Ishikawa (cell line): ENCODE results near the gene RAD51B.
A peak's percentile ranks its signal among the peaks of the same experiment; 100 is the strongest.

ENCODE experiments used
- CEBPB ChIP-seq: IDR thresholded peaks from 2 replicates; pipeline ENCODE4 v1.6.1; 2012
- CREB1 ChIP-seq: IDR thresholded peaks from 2 replicates; pipeline ENCODE4 v1.6.1; 2012; ENCODE audit warnings: low read depth
- EGR1 ChIP-seq: IDR thresholded peaks from 2 replicates; pipeline ENCODE4 v1.6.1; 2012
- EP300 ChIP-seq: IDR thresholded peaks from 2 replicates; pipeline ENCODE4 v1.6.1; 2012; ENCODE audit warnings: borderline replicate concordance
- FOXM1 ChIP-seq: IDR thresholded peaks from 2 replicates; pipeline ENCODE4 v1.6.1; 2012; ENCODE audit warnings: low read depth, borderline replicate concordance
- MAX ChIP-seq: IDR thresholded peaks from 2 replicates; pipeline ENCODE4 v1.6.1; 2012
- NFIC ChIP-seq: IDR thresholded peaks from 2 replicates; pipeline ENCODE4 v1.6.1; 2012
- RAD21 ChIP-seq: IDR thresholded peaks from 2 replicates; pipeline ENCODE4 v1.6.1; 2012; ENCODE audit warnings: low read depth
- REST ChIP-seq: IDR thresholded peaks from 2 replicates; pipeline ENCODE4 v1.6.1; 2012; ENCODE audit warnings: low read depth, mild to moderate bottlenecking
- TAF1 ChIP-seq: IDR thresholded peaks from 2 replicates; pipeline ENCODE4 v1.6.1; 2012; ENCODE audit warnings: low read depth, mild to moderate bottlenecking
- TCF12 ChIP-seq: IDR thresholded peaks from 2 replicates; pipeline ENCODE4 v1.6.1; 2012; ENCODE audit warnings: low read depth
- TEAD4 ChIP-seq: IDR thresholded peaks from 2 replicates; pipeline ENCODE4 v1.6.1; 2012
- USF1 ChIP-seq: IDR thresholded peaks from 2 replicates; pipeline ENCODE4 v1.6.1; 2012
- YY1 ChIP-seq: IDR thresholded peaks from 2 replicates; pipeline ENCODE4 v1.6.1; 2012; ENCODE audit warnings: low read depth
- ZBTB7A ChIP-seq: IDR thresholded peaks from 2 replicates; pipeline ENCODE4 v1.6.1; 2012; ENCODE audit warnings: low read depth

The RAD51B gene

GRCh38 chr14:68379510-68380328 is 560.1 kb downstream of the RAD51B start:
- no peak for TF ChIP-seq MAX
- no peak for TF ChIP-seq TEAD4
- no peak for TF ChIP-seq EP300
- TF ChIP-seq CREB1: no peak
- TF ChIP-seq TAF1: no peak

GRCh38 chr14:68380329-68380741 is 560.8 kb downstream of the RAD51B start:
- TF ChIP-seq RAD21 (no peak), TCF12 (no peak), NFIC (no peak), MAX (no peak), ZBTB7A (no peak), TAF1 (no peak), TEAD4 (no peak), EP300 (no peak), USF1 (no peak), CEBPB (no peak), REST (no peak), EGR1 (no peak), YY1 (no peak), CREB1 (no peak), FOXM1 (no peak)

GRCh38 chr14:68384335-68384734 is 564.8 kb downstream of the RAD51B start:
- TF ChIP-seq EGR1: no peak
- peak; percentile 47; the same call in 1 of the 2 replicates for TF ChIP-seq CEBPB

GRCh38 chr14:68384881-68385280 is 565.3 kb downstream of the RAD51B start:
- TF ChIP-seq CREB1 (no peak), EP300 (no peak), RAD21 (no peak), TEAD4 (no peak), NFIC (no peak), YY1 (no peak), FOXM1 (no peak), EGR1 (no peak), CEBPB (no peak), REST (no peak), USF1 (no peak), MAX (no peak), TAF1 (no peak), ZBTB7A (no peak), TCF12 (no peak)

- TF ChIP-seq TAF1: no peak
- no peak for TF ChIP-seq EGR1
These were observed 566.9 kb downstream of the RAD51B start for GRCh38 chr14:68386446-68386845.

- TF ChIP-seq CEBPB (peak; percentile 82), NFIC (no peak), FOXM1 (no peak), TCF12 (no peak), TAF1 (no peak)
These were observed 567.6 kb downstream of the RAD51B start for GRCh38 chr14:68386950-68387779.
